Brain pericyte (primary cell): ENCODE results near the gene TMED9.

ENCODE experiments used
- DNase-seq: peaks from one replicate; pipeline ENCODE4 v3.0.0-alpha.2; 2012; ENCODE audit warnings: low read depth, low spot score

TMED9 gene

GRCh38 chr5:177578316-177578715 is 13.7 kb upstream of the TMED9 start:
- no peak for DNase-seq

GRCh38 chr5:177588413-177588909 is 3.5 kb upstream of the TMED9 start:
- DNase-seq: no peak

- DNase-seq: no peak
Observed at GRCh38 chr5:177590406-177590805, 1.6 kb upstream of the TMED9 start.

- DNase-seq: no peak
Observed at GRCh38 chr5:177591690-177592009, 353 bp upstream of the TMED9 start.

GRCh38 chr5:177592905-177593304 is 902 bp downstream of the TMED9 start:
- no peak for DNase-seq

GRCh38 chr5:177593511-177593910 is 1.5 kb downstream of the TMED9 start:
- DNase-seq: no peak

- no peak for DNase-seq
Observed at GRCh38 chr5:177594071-177594470, 2.1 kb downstream of the TMED9 start.

GRCh38 chr5:177595026-177595585 is 3.1 kb downstream of the TMED9 start:
- DNase-seq: no peak

- DNase-seq: no peak
Observed at GRCh38 chr5:177595991-177596774, 4.2 kb downstream of the TMED9 start.

- DNase-seq: no peak
Observed at GRCh38 chr5:177596775-177597238, 4.8 kb downstream of the TMED9 start.

GRCh38 chr5:177598477-177598876 is 6.5 kb downstream of the TMED9 start:
- no peak for DNase-seq

GRCh38 chr5:177599731-177600507 is 7.9 kb downstream of the TMED9 start, which contains the start of gene B4GALT7:
TSS of gene B4GALT7 (plus strand) at chr5:177600132. CDS start at chr5:177600211, 79 bp downstream.
- DNase-seq: no peak

- no peak for DNase-seq
Observed at GRCh38 chr5:177600508-177601018, 8.6 kb downstream of the TMED9 start.

- DNase-seq: no peak
Observed at GRCh38 chr5:177601126-177601525, 9.1 kb downstream of the TMED9 start.

GRCh38 chr5:177601577-177602457 is 9.8 kb downstream of the TMED9 start:
- DNase-seq: no peak

- DNase-seq: no peak
Observed at GRCh38 chr5:177602458-177602830, 10.4 kb downstream of the TMED9 start.

GRCh38 chr5:177603631-177604030 is 11.6 kb downstream of the TMED9 start:
- DNase-seq: no peak

GRCh38 chr5:177604116-177604521 is 12.1 kb downstream of the TMED9 start:
- DNase-seq: no peak

- no peak for DNase-seq
Observed at GRCh38 chr5:177604656-177605055, 12.7 kb downstream of the TMED9 start.

- DNase-seq: no peak
Observed at GRCh38 chr5:177605078-177605477, 13.1 kb downstream of the TMED9 start.

- no peak for DNase-seq
Observed at GRCh38 chr5:177605667-177606066, 13.7 kb downstream of the TMED9 start.
